DMS 273 (cell line): ENCODE data around the gene CD58.

Experiments used
- DNase-seq: peaks from one replicate; lab custom pipeline; 2025; ENCODE audit not compliant: unreplicated experiment; lab: John Stamatoyannopoulos, UW

The CD58 gene

GRCh38 chr1:116474921-116475849, 95.6 kb downstream of the CD58 start:
- no peak for DNase-seq

- DNase-seq: peak; percentile 41
These were observed 98.3 kb downstream of the CD58 start for GRCh38 chr1:116472431-116472961.

- DNase-seq: no peak
These were observed 99.6 kb downstream of the CD58 start for GRCh38 chr1:116471241-116471640.

- no peak for DNase-seq
These were observed 100.2 kb downstream of the CD58 start for GRCh38 chr1:116470671-116471070.

- no peak for DNase-seq
These were observed 103.8 kb downstream of the CD58 start for GRCh38 chr1:116466810-116467557.

GRCh38 chr1:116465845-116466685, 104.8 kb downstream of the CD58 start:
- DNase-seq: no peak

- no peak for DNase-seq
These were observed 105.4 kb downstream of the CD58 start for GRCh38 chr1:116465477-116465844.
